ENCODE data around the gene DCLK1. TPM values are rescaled to one million over a fixed set of nuclear protein-coding genes. Genes with fewer than 3 reads are reported as not detected.

Gene DCLK1
- total RNA-seq, 5 donors from 2014 or later (not counting 1 experiment from before 2014, with no cell fraction given): 0.03 to 0.09 TPM; not detected in 3

GRCh38 chr13:35894636-35895035 is 236.5 kb downstream of the DCLK1 start:
- Mint-ChIP-seq H3K27me3 (peaks cover 0 to 3% of the 10 kb centered on the region in 2 donors), H3K4me3 (no peak overlapping the region), H3K36me3 (no peaks in the 10 kb centered on the region), H3K27ac (no peak overlapping the region), H3K4me1 (no peaks in the 10 kb centered on the region), H3K9me3 (peaks cover 0 to 3% (median 0%) of the 10 kb centered on the region in 3 donors)
- ChIA-PET CTCF (no interaction called here), POLR2A (no interaction called here)
- no peaks in the 10 kb centered on the region for H3K27me3 ChIP-seq (replicated peaks in 1 of 2; ENCODE audit: control insufficient read depth in 2 of 2, extremely low read depth in 1 of 2, insufficient read depth in 2 of 2, low read length in 1 of 2)
- ATAC-seq (replicated peaks in 1 of 4) (no peak), DNase-seq (no peak)
- H3K9me3 ChIP-seq: no peaks in the 10 kb centered on the region
- H3K4me1 ChIP-seq (ENCODE audit: control insufficient read depth in 1 of 2, extremely low read depth in 1 of 2, insufficient read depth in 2 of 2, low read length in 2 of 2): no peaks in the 10 kb centered on the region
- no peaks in the 10 kb centered on the region for H3K36me3 ChIP-seq (ENCODE audit: control insufficient read depth in 2 of 2, extremely low read depth in 1 of 2, insufficient read depth in 1 of 2, low read length in 1 of 2)
- no peak overlapping the region for H3K4me3 ChIP-seq (ENCODE audit: control insufficient read depth in 1 of 2, extremely low read depth in 1 of 2, low read length in 1 of 2)
- WGBS (ENCODE audit: insufficient coverage): 86% methylated on average over 1 of the region's 3 CpGs
- H3K27ac ChIP-seq (ENCODE audit: low read length): no peak overlapping the region

GRCh38 chr13:35892837-35893814 is 238.1 kb downstream of the DCLK1 start:
- no peak overlapping the region for H3K4me3 ChIP-seq (ENCODE audit: control insufficient read depth in 1 of 2, extremely low read depth in 1 of 2, low read length in 1 of 2)
- H3K4me1 ChIP-seq (ENCODE audit: control insufficient read depth in 1 of 2, extremely low read depth in 1 of 2, insufficient read depth in 2 of 2, low read length in 2 of 2): no peaks in the 10 kb centered on the region
- H3K27ac ChIP-seq (ENCODE audit: low read length): no peak overlapping the region
- Mint-ChIP-seq H3K27ac (no peak overlapping the region), H3K4me1 (no peaks in the 10 kb centered on the region), H3K4me3 (no peak overlapping the region), H3K36me3 (no peaks in the 10 kb centered on the region), H3K9me3 (peaks cover 0 to 3% (median 0%) of the 10 kb centered on the region in 3 donors), H3K27me3 (peaks cover 0 to 3% of the 10 kb centered on the region in 2 donors)
- 100% methylated on average over 2 of the region's 6 CpGs for WGBS (ENCODE audit: insufficient coverage)
- ChIA-PET POLR2A (no interaction called here), CTCF (no interaction called here)
- no peaks in the 10 kb centered on the region for H3K36me3 ChIP-seq (ENCODE audit: control insufficient read depth in 2 of 2, extremely low read depth in 1 of 2, insufficient read depth in 1 of 2, low read length in 1 of 2)
- H3K9me3 ChIP-seq: no peaks in the 10 kb centered on the region
- DNase-seq (no peak), ATAC-seq (replicated peaks in 1 of 4) (no peak)
- H3K27me3 ChIP-seq (replicated peaks in 1 of 2; ENCODE audit: control insufficient read depth in 2 of 2, extremely low read depth in 1 of 2, insufficient read depth in 2 of 2, low read length in 1 of 2): no peaks in the 10 kb centered on the region

GRCh38 chr13:35891507-35892441 is 239.4 kb downstream of the DCLK1 start:
- no peak overlapping the region for H3K27ac ChIP-seq (ENCODE audit: low read length)
- CTCF ChIA-PET: no interaction called here
- Mint-ChIP-seq H3K36me3 (no peaks in the 10 kb centered on the region), H3K27me3 (peaks cover 0 to 3% of the 10 kb centered on the region in 2 donors), H3K4me3 (no peak overlapping the region), H3K27ac (no peak overlapping the region), H3K9me3 (peaks cover 0 to 3% (median 0%) of the 10 kb centered on the region in 3 donors), H3K4me1 (no peaks in the 10 kb centered on the region)
- H3K27me3 ChIP-seq (replicated peaks in 1 of 2; ENCODE audit: control insufficient read depth in 2 of 2, extremely low read depth in 1 of 2, insufficient read depth in 2 of 2, low read length in 1 of 2): no peaks in the 10 kb centered on the region
- ATAC-seq (replicated peaks in 1 of 4) (no peak), DNase-seq (no peak)
- no peaks in the 10 kb centered on the region for H3K9me3 ChIP-seq
- WGBS (ENCODE audit: insufficient coverage): 100% methylated on average over 4 of the region's 12 CpGs
- H3K36me3 ChIP-seq (ENCODE audit: control insufficient read depth in 2 of 2, extremely low read depth in 1 of 2, insufficient read depth in 1 of 2, low read length in 1 of 2): no peaks in the 10 kb centered on the region
- POLR2A ChIA-PET: no interaction called here
- no peak overlapping the region for H3K4me3 ChIP-seq (ENCODE audit: control insufficient read depth in 1 of 2, extremely low read depth in 1 of 2, low read length in 1 of 2)
- no peaks in the 10 kb centered on the region for H3K4me1 ChIP-seq (ENCODE audit: control insufficient read depth in 1 of 2, extremely low read depth in 1 of 2, insufficient read depth in 2 of 2, low read length in 2 of 2)

- no peak overlapping the region for H3K27ac ChIP-seq (ENCODE audit: low read length)
- no peaks in the 10 kb centered on the region for H3K9me3 Mint-ChIP-seq
- ChIA-PET CTCF (no interaction called here), POLR2A (no interaction called here)
- H3K4me3 Mint-ChIP-seq: no peak overlapping the region
- no peak for DNase-seq
- no peak for ATAC-seq (replicated peaks in 1 of 4)
- H3K4me1 Mint-ChIP-seq: no peaks in the 10 kb centered on the region
- H3K9me3 ChIP-seq: no peaks in the 10 kb centered on the region
- no peaks in the 10 kb centered on the region for H3K36me3 ChIP-seq (ENCODE audit: control insufficient read depth in 2 of 2, extremely low read depth in 1 of 2, insufficient read depth in 1 of 2, low read length in 1 of 2)
- H3K4me1 ChIP-seq (ENCODE audit: control insufficient read depth in 1 of 2, extremely low read depth in 1 of 2, insufficient read depth in 2 of 2, low read length in 2 of 2): no peaks in the 10 kb centered on the region
- H3K27me3 ChIP-seq (replicated peaks in 1 of 2; ENCODE audit: control insufficient read depth in 2 of 2, extremely low read depth in 1 of 2, insufficient read depth in 2 of 2, low read length in 1 of 2): no peaks in the 10 kb centered on the region
- WGBS (ENCODE audit: insufficient coverage): no CpG with 5 or more reads among the region's 2 CpGs
- H3K4me3 ChIP-seq (ENCODE audit: control insufficient read depth in 1 of 2, extremely low read depth in 1 of 2, low read length in 1 of 2): no peak overlapping the region
- H3K27me3 Mint-ChIP-seq: peaks cover 0 to 3% of the 10 kb centered on the region in 2 donors
- no peak overlapping the region for H3K27ac Mint-ChIP-seq
- H3K36me3 Mint-ChIP-seq: no peaks in the 10 kb centered on the region
Measured at GRCh38 chr13:35889560-35889959, 241.6 kb downstream of the DCLK1 start.

- WGBS (ENCODE audit: insufficient coverage): no CpG with 5 or more reads among the region's 2 CpGs
- CTCF ChIA-PET: no interaction called here
Measured at GRCh38 chr13:35888981-35889380, 242.2 kb downstream of the DCLK1 start.

GRCh38 chr13:35888457-35888883 is 242.7 kb downstream of the DCLK1 start:
- 60% methylated on average over 1 of the region's 3 CpGs for WGBS (ENCODE audit: insufficient coverage)
- H3K27me3 Mint-ChIP-seq: no peaks in the 10 kb centered on the region
- POLR2A ChIA-PET: no interaction called here
- H3K4me1 Mint-ChIP-seq: no peaks in the 10 kb centered on the region
- no peak for ATAC-seq (replicated peaks in 1 of 4)
- Histone ChIP-seq H3K36me3 (ENCODE audit: control insufficient read depth in 2 of 2, extremely low read depth in 1 of 2, insufficient read depth in 1 of 2, low read length in 1 of 2) (no peaks in the 10 kb centered on the region), H3K27ac (ENCODE audit: low read length) (no peak overlapping the region), H3K9me3 (no peaks in the 10 kb centered on the region), H3K4me3 (ENCODE audit: control insufficient read depth in 1 of 2, extremely low read depth in 1 of 2, low read length in 1 of 2) (no peak overlapping the region), H3K4me1 (ENCODE audit: control insufficient read depth in 1 of 2, extremely low read depth in 1 of 2, insufficient read depth in 2 of 2, low read length in 2 of 2) (no peaks in the 10 kb centered on the region), H3K27me3 (replicated peaks in 1 of 2; ENCODE audit: control insufficient read depth in 2 of 2, extremely low read depth in 1 of 2, insufficient read depth in 2 of 2, low read length in 1 of 2) (no peaks in the 10 kb centered on the region)
- no peak for DNase-seq
- CTCF ChIA-PET: no interaction called here
- no peak overlapping the region for H3K4me3 Mint-ChIP-seq
- peaks cover 0 to 3% (median 0%) of the 10 kb centered on the region in 3 donors for H3K9me3 Mint-ChIP-seq
- no peak overlapping the region for H3K27ac Mint-ChIP-seq
- no peaks in the 10 kb centered on the region for H3K36me3 Mint-ChIP-seq

More at GRCh38 chr13:35888981-35889380, 242.2 kb downstream of the DCLK1 start:
- H3K4me3 Mint-ChIP-seq: no peak overlapping the region
- peaks cover 0 to 1% of the 10 kb centered on the region in 2 donors for H3K27me3 Mint-ChIP-seq
- no peaks in the 10 kb centered on the region for H3K4me1 Mint-ChIP-seq
- no peaks in the 10 kb centered on the region for H3K27me3 ChIP-seq (replicated peaks in 1 of 2; ENCODE audit: control insufficient read depth in 2 of 2, extremely low read depth in 1 of 2, insufficient read depth in 2 of 2, low read length in 1 of 2)
- POLR2A ChIA-PET: no interaction called here
- DNase-seq (no peak), ATAC-seq (replicated peaks in 1 of 4) (no peak)
- no peaks in the 10 kb centered on the region for H3K36me3 ChIP-seq (ENCODE audit: control insufficient read depth in 2 of 2, extremely low read depth in 1 of 2, insufficient read depth in 1 of 2, low read length in 1 of 2)
- no peaks in the 10 kb centered on the region for H3K4me1 ChIP-seq (ENCODE audit: control insufficient read depth in 1 of 2, extremely low read depth in 1 of 2, insufficient read depth in 2 of 2, low read length in 2 of 2)
- no peak overlapping the region for H3K4me3 ChIP-seq (ENCODE audit: control insufficient read depth in 1 of 2, extremely low read depth in 1 of 2, low read length in 1 of 2)
- no peak overlapping the region for H3K27ac Mint-ChIP-seq
- no peak overlapping the region for H3K27ac ChIP-seq (ENCODE audit: low read length)
- H3K9me3 Mint-ChIP-seq: no peaks in the 10 kb centered on the region
- H3K9me3 ChIP-seq: no peaks in the 10 kb centered on the region
- H3K36me3 Mint-ChIP-seq: no peaks in the 10 kb centered on the region
